ENCODE data around the gene CIB2.

DNA sequence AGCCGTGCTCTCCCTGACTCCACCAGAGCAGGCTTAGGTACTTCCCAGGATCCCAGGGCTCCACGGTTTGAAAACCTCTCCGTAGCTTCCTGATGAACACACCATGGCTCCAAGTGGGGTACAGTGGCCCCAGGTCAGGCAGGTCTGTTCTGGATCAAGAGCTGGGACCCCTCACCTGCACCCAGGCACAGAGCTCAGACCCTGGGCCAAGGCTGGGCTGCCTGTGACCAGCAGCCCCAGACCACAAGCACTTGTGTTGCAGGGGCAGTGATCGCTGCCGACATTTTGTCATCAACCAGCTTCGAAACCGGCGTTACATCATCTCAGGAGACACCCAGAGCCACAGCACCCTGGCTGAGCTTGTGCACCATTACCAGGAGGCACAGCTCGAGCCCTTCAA, 33.6 kb downstream of the CIB2 start:
- TF ChIP-seq, protein P1, sequence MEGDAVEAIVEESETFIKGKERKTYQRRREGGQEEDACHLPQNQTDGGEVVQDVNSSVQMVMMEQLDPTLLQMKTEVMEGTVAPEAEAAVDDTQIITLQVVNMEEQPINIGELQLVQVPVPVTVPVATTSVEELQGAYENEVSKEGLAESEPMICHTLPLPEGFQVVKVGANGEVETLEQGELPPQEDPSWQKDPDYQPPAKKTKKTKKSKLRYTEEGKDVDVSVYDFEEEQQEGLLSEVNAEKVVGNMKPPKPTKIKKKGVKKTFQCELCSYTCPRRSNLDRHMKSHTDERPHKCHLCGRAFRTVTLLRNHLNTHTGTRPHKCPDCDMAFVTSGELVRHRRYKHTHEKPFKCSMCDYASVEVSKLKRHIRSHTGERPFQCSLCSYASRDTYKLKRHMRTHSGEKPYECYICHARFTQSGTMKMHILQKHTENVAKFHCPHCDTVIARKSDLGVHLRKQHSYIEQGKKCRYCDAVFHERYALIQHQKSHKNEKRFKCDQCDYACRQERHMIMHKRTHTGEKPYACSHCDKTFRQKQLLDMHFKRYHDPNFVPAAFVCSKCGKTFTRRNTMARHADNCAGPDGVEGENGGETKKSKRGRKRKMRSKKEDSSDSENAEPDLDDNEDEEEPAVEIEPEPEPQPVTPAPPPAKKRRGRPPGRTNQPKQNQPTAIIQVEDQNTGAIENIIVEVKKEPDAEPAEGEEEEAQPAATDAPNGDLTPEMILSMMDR (IDR thresholded peaks at IDR 0.05): no peak
- no peak for TF ChIP-seq POLR2A (IDR thresholded peaks at IDR 0.05)
